Testis (tissue), 3 donors: Measurements from ENCODE around the gene ABHD3. TPM values are rescaled to one million over a fixed set of nuclear protein-coding genes. Genes with fewer than 3 reads are reported as not detected.
"Not testable (repeated sequence)": the region's sequence is repeated elsewhere in the genome, so short reads cannot be mapped to it uniquely, and the experiment has no call there.

Experiments
- DNase-seq: peaks from one replicate; pipeline ENCODE4 v3.0.0-alpha.2; 2019
- H3K27ac ChIP-seq, 2 donors: fragments of 200-600 bp; sonication (generic); one replicate each; pipeline ENCODE4 v1.5.1; 2019
- H3K27me3 ChIP-seq: fragments of 200-600 bp; sonication (generic); one replicate; pipeline ENCODE4 v1.5.1; 2019
- H3K36me3 ChIP-seq: fragments of 200-600 bp; sonication (generic); one replicate; pipeline ENCODE4 v1.5.1; 2017; ENCODE audit warnings: low read depth; ENCODE audit errors: missing control alignments
- H3K4me1 ChIP-seq: fragments of 200-600 bp; sonication (generic); one replicate; pipeline ENCODE4 v1.5.1; 2019
- H3K4me3 ChIP-seq, 2 donors: fragments of 200-600 bp; sonication (generic); one replicate each; pipeline ENCODE4 v1.5.1; 2017 to 2019
- H3K9me3 ChIP-seq: fragments of 200-600 bp; sonication (generic); one replicate; pipeline ENCODE4 v1.5.1; 2017
- CTCF ChIP-seq, 3 experiments: fragments of 450-650 bp in 2 of 3; fragments of 200-600 bp in 1 of 3; sonication (generic) in 1 of 3; IDR thresholded peaks; one replicate each; pipeline ENCODE4 v1.5.1; 2016 to 2019; ENCODE audit warnings: antibody characterized with exemption in 3 of 3, mild to moderate bottlenecking in 2 of 3, moderate library complexity in 1 of 3
- POLR2A ChIP-seq: fragments of 450-650 bp; IDR thresholded peaks from one replicate; pipeline ENCODE4 v1.6.1; 2017; ENCODE audit warnings: antibody characterized with exemption, mild to moderate bottlenecking, moderate library complexity
- WGBS, 2 donors: methylation state at CpG; one replicate each; pipeline ENCODE4 v1.1.5; 2018; 5-methylcytosine and 5-hydroxymethylcytosine counted together
- intact Hi-C: fragments of 100-400 bp; cut with DNase I; formaldehyde crosslinking; loops from one replicate; pipeline ENCODE4 v1.15.1; 2023; ENCODE audit warnings: low total_unique reads
- polyA plus RNA-seq: library from polyadenylated mRNA; stranded (reverse); fragments of 350-450 nt; fragmentation: Illumina TruSeq; extraction: RNeasy Lipid Tissue Mini Kit (QIAGEN cat#74804); gene quantifications from one replicate; pipeline ENCODE4 v1.2.3, GENCODE V29; 2014; ENCODE audit warnings: low read depth, low replicate concordance; ENCODE audit not compliant: insufficient read depth
- total RNA-seq, 2 donors: library from RNA; depleted of rRNA; stranded (reverse); fragments of >200 nt; gene quantifications; one replicate each; pipeline ENCODE4 v1.2.3, GENCODE V29; 2016

ABHD3 gene
- total and polyA plus RNA-seq, 3 donors from 2014 or later, result 10.0 to 13.5 (median 12.2) TPM

DNA sequence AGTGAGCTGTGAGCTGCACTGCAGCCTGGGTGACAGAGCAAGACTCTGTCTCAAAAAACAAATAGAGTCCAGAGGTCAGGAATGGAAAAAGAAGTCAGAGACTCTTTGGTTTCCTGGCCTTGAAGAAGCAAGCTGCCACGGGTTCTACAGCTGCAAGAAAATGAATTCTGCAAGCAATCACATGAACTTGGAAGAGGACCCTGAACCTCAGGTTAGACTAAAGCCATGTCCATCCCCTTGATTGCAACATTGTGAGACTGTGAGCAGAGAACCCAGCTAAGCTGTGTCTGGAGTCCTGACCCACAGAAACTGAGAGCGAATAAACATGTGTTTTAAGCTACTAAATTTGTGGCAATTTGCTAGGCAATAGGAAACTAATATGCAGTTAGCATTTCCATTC lies 23.1 kb upstream of the ABHD3 start:
- H3K9me3 ChIP-seq, result no peaks in the 10 kb centered on the region
- H3K36me3 ChIP-seq, result no peaks in the 10 kb centered on the region
- intact Hi-C loops, result no loop called here
- no peaks in the 10 kb centered on the region for H3K27me3 ChIP-seq
- TF ChIP-seq POLR2A (no peak), CTCF (IDR thresholded peaks at IDR 0.05) (no peak)
- no peak overlapping the region for H3K27ac ChIP-seq
- no peak overlapping the region for H3K4me3 ChIP-seq
- no peak for DNase-seq
- no peaks in the 10 kb centered on the region for H3K4me1 ChIP-seq
- WGBS, 2 donors, result 78 to 90% methylated on average over 2 of the region's 2 CpGs

GRCh38 chr18:21725201-21725600 lies 20.6 kb upstream of the ABHD3 start:
- Histone ChIP-seq H3K9me3 (no peaks in the 10 kb centered on the region), H3K27ac (no peak overlapping the region), H3K4me3 (no peak overlapping the region), H3K4me1 (no peaks in the 10 kb centered on the region), H3K36me3 (no peaks in the 10 kb centered on the region), H3K27me3 (no peaks in the 10 kb centered on the region)
- WGBS, 2 donors, result 85 to 86% methylated on average over 4 of the region's 4 CpGs
- intact Hi-C loops, result no loop called here
- TF ChIP-seq POLR2A, result no peak
- no peak for TF ChIP-seq CTCF (IDR thresholded peaks at IDR 0.05)
- no peak for DNase-seq

DNA sequence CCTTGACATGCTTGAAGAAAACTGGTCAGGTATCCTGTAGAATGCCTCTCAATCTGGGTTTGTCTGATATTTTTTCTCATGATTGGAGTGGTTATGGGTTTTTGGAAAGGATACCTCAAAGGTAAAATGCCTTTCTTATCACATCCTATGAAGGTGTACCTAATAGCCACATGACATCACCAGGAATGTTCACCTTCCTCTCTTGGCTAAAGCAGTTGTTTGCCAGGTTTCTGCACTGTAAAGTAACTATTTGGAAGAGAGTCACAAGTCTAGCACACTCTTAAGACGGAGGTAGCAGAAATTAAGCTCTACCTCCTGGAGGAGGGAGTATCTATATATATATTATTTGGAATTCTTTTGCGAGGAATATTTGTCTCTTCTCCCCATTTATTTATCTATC lies 18.1 kb upstream of the ABHD3 start:
- Histone ChIP-seq H3K4me3 (no peak overlapping the region), H3K4me1 (no peaks in the 10 kb centered on the region), H3K9me3 (no peaks in the 10 kb centered on the region), H3K36me3 (no peaks in the 10 kb centered on the region), H3K27ac (no peak overlapping the region), H3K27me3 (no peaks in the 10 kb centered on the region)
- TF ChIP-seq POLR2A (no peak), CTCF (IDR thresholded peaks at IDR 0.05) (no peak)
- WGBS, 2 donors, result 94 to 98% methylated on average over 2 of the region's 2 CpGs
- no peak for DNase-seq
- intact Hi-C loops, result no loop called here

- Histone ChIP-seq H3K4me1 (no peaks in the 10 kb centered on the region), H3K4me3 (no peak overlapping the region), H3K27me3 (no peaks in the 10 kb centered on the region), H3K27ac (no peak overlapping the region), H3K9me3 (no peaks in the 10 kb centered on the region), H3K36me3 (no peaks in the 10 kb centered on the region)
- intact Hi-C loops, result no loop called here
- DNase-seq, result no peak
- TF ChIP-seq CTCF (IDR thresholded peaks at IDR 0.05) (no peak), POLR2A (no peak)
- WGBS, 2 donors, result 92 to 100% methylated on average over 1 of the region's 1 CpG
These were observed 9.9 kb upstream of the ABHD3 start for GRCh38 chr18:21714474-21714873.

- H3K27ac ChIP-seq, H3K4me1 ChIP-seq, H3K36me3 ChIP-seq, intact Hi-C loops, H3K4me3 ChIP-seq, H3K9me3 ChIP-seq, H3K27me3 ChIP-seq: not testable (repeated sequence)
- WGBS, 2 donors, result 55 to 63% methylated on average over 6 to 7 of the region's 7 CpGs
- peak; percentile 44 for DNase-seq
These were observed 2.6 kb upstream of the ABHD3 start for GRCh38 chr18:21707130-21707529.
